ENCODE data around the gene LOXHD1. TPM values are rescaled to one million over a fixed set of nuclear protein-coding genes. Genes with fewer than 3 reads are reported as not detected.

Gene LOXHD1
- total RNA-seq, 2 experiments from 2014 or later = not detected

- ChIA-PET CTCF (interaction anchor here (1.5 kb wide), 1 partner anchor 28 kb away, joined by 5 read pairs; no protein-coding TSS in a partner anchor), POLR2A (no interaction called here)
These were observed 26.9 kb downstream of the LOXHD1 start for GRCh38 chr18:46630160-46630559.

GRCh38 chr18:46629361-46629760, 27.7 kb downstream of the LOXHD1 start:
- ChIA-PET POLR2A (no interaction called here), CTCF (no interaction called here)

GRCh38 chr18:46628206-46628605, 28.8 kb downstream of the LOXHD1 start:
- ChIA-PET POLR2A (no interaction called here), CTCF (no interaction called here)

GRCh38 chr18:46627136-46627535, 29.9 kb downstream of the LOXHD1 start:
- ChIA-PET POLR2A (no interaction called here), CTCF (interaction anchor here (0.6 kb wide), 1 partner anchor 552 kb away, joined by 4 read pairs; no protein-coding TSS in a partner anchor)

- ChIA-PET POLR2A (no interaction called here), CTCF (no interaction called here)
These were observed 32.0 kb downstream of the LOXHD1 start for GRCh38 chr18:46625069-46625468.

GRCh38 chr18:46624127-46624526, 32.9 kb downstream of the LOXHD1 start:
- CTCF ChIA-PET = interaction anchor here (2.2 kb wide), 1 partner anchor 34 kb away, joined by 11 read pairs; no protein-coding TSS in a partner anchor

GRCh38 chr18:46623541-46623940, 33.5 kb downstream of the LOXHD1 start:
- CTCF ChIA-PET = interaction anchor here (2.2 kb wide), 1 partner anchor 35 kb away, joined by 11 read pairs; no protein-coding TSS in a partner anchor
- POLR2A ChIA-PET = no interaction called here

More at GRCh38 chr18:46624127-46624526, 32.9 kb downstream of the LOXHD1 start:
- POLR2A ChIA-PET = no interaction called here

GRCh38 chr18:46622999-46623398, 34.0 kb downstream of the LOXHD1 start:
- CTCF ChIA-PET = interaction anchor here (2.2 kb wide), 1 partner anchor 35 kb away, joined by 11 read pairs; no protein-coding TSS in a partner anchor
- POLR2A ChIA-PET = no interaction called here

- CTCF ChIA-PET = interaction anchor here (2.2 kb wide), 1 partner anchor 36 kb away, joined by 11 read pairs; no protein-coding TSS in a partner anchor
- POLR2A ChIA-PET = no interaction called here
These were observed 34.6 kb downstream of the LOXHD1 start for GRCh38 chr18:46622451-46622850.

- POLR2A ChIA-PET = no interaction called here
These were observed 35.1 kb downstream of the LOXHD1 start for GRCh38 chr18:46621871-46622270.

GRCh38 chr18:46621111-46621766, 35.8 kb downstream of the LOXHD1 start:
- POLR2A ChIA-PET = interaction anchor here (0.6 kb wide), 1 partner anchor 65 kb away, joined by 5 read pairs; no protein-coding TSS in a partner anchor

More at GRCh38 chr18:46621871-46622270, 35.1 kb downstream of the LOXHD1 start:
- CTCF ChIA-PET = interaction anchor here (2.2 kb wide), 1 partner anchor 36 kb away, joined by 11 read pairs; no protein-coding TSS in a partner anchor

GRCh38 chr18:46619559-46619958, 37.5 kb downstream of the LOXHD1 start:
- POLR2A ChIA-PET = no interaction called here
- CTCF ChIA-PET = no interaction called here

More at GRCh38 chr18:46621111-46621766, 35.8 kb downstream of the LOXHD1 start:
- CTCF ChIA-PET = no interaction called here

GRCh38 chr18:46615720-46616119, 41.3 kb downstream of the LOXHD1 start:
- POLR2A ChIA-PET = no interaction called here
- CTCF ChIA-PET = no interaction called here

GRCh38 chr18:46609048-46609447, 48.0 kb downstream of the LOXHD1 start:
- CTCF ChIA-PET = no interaction called here
- POLR2A ChIA-PET = no interaction called here

- CTCF ChIA-PET = no interaction called here
These were observed 49.1 kb downstream of the LOXHD1 start for GRCh38 chr18:46607926-46608325.

GRCh38 chr18:46601141-46601805, 55.7 kb downstream of the LOXHD1 start:
- CTCF ChIA-PET = no interaction called here
- POLR2A ChIA-PET = no interaction called here

More at GRCh38 chr18:46607926-46608325, 49.1 kb downstream of the LOXHD1 start:
- POLR2A ChIA-PET = no interaction called here

- ChIA-PET POLR2A (no interaction called here), CTCF (no interaction called here)
These were observed 60.9 kb downstream of the LOXHD1 start for GRCh38 chr18:46596119-46596518.

GRCh38 chr18:46591783-46592391, 65.1 kb downstream of the LOXHD1 start:
- CTCF ChIA-PET = interaction anchor here (0.6 kb wide), 1 partner anchor 1854 kb away, joined by 3 read pairs; no protein-coding TSS in a partner anchor
- POLR2A ChIA-PET = no interaction called here

- POLR2A ChIA-PET = no interaction called here
- CTCF ChIA-PET = no interaction called here
These were observed 66.9 kb downstream of the LOXHD1 start for GRCh38 chr18:46590103-46590502.

- CTCF ChIA-PET = no interaction called here
- POLR2A ChIA-PET = no interaction called here
These were observed 67.9 kb downstream of the LOXHD1 start for GRCh38 chr18:46588971-46589660.

Measured in activated CD8-positive, alpha-beta memory T cell treated with anti-CD3 and anti-CD28 coated beads for 36 hours (primary cell).